ENCODE results near the gene SPATA25.

The SPATA25 gene

GRCh38 chr20:45920462-45921336 is 33.3 kb upstream of the SPATA25 start:
- POLR2A ChIA-PET: interaction anchor here (2.1 kb wide), 1 partner anchor 13 kb away, joined by 7 read pairs; the partner anchor contains the start of gene PCIF1
- peaks cover 0 to 5% (median 1%) of the 10 kb centered on the region in 4 experiments for H3K4me1 ChIP-seq (ENCODE audit: control extremely low read depth in 1 of 4, control insufficient read depth in 4 of 4, insufficient read depth in 4 of 4, low read length in 3 of 4)

GRCh38 chr20:45919542-45920399 is 32.3 kb upstream of the SPATA25 start:
- no peak overlapping the region for H3K4me3 ChIP-seq (ENCODE audit: control insufficient read depth in 1 of 7, extremely low read depth in 1 of 7, insufficient read depth in 4 of 7, low read depth in 2 of 7, low read length in 6 of 7)
- no peaks in the 10 kb centered on the region for H3K27me3 ChIP-seq (replicated peaks in 2 of 5; ENCODE audit: control insufficient read depth in 4 of 5, insufficient read depth in 5 of 5, low read length in 4 of 5)
- CTCF ChIA-PET: interaction anchor here (0.8 to 3.8 kb wide), 3 partner anchors 8 to 95 kb away, joined by 3 to 14 read pairs (median 4); partner anchors contain the start of gene PCIF1
- DNase-seq: no peak
- POLR2A ChIA-PET: interaction anchor here (2.1 kb wide), 1 partner anchor 14 kb away, joined by 7 read pairs; the partner anchor contains the start of gene PCIF1
- H3K36me3 ChIP-seq (ENCODE audit: control insufficient read depth in 4 of 4, insufficient read depth in 4 of 4, low read length in 3 of 4): no peaks in the 10 kb centered on the region
- H3K27ac ChIP-seq (ENCODE audit: insufficient read depth in 1 of 2, low read depth in 1 of 2, low read length in 2 of 2, poor library complexity in 1 of 2, severe bottlenecking in 2 of 2): no peak overlapping the region
- no peaks in the 10 kb centered on the region for H3K9me3 ChIP-seq (ENCODE audit: control extremely low read depth in 1 of 5, control insufficient read depth in 4 of 5, insufficient read depth in 2 of 5, low read depth in 1 of 5, low read length in 4 of 5)
- 87% methylated on average over 9 of the region's 11 CpGs for WGBS (ENCODE audit: insufficient coverage)
- peaks cover under 1 to 9% (median 5%) of the 10 kb centered on the region in 4 experiments for H3K4me1 ChIP-seq (ENCODE audit: control extremely low read depth in 1 of 4, control insufficient read depth in 4 of 4, insufficient read depth in 4 of 4, low read length in 3 of 4)

More at GRCh38 chr20:45920462-45921336, 33.3 kb upstream of the SPATA25 start:
- no peak overlapping the region for H3K4me3 ChIP-seq (ENCODE audit: control insufficient read depth in 1 of 7, extremely low read depth in 1 of 7, insufficient read depth in 4 of 7, low read depth in 2 of 7, low read length in 6 of 7)
- H3K9me3 ChIP-seq (ENCODE audit: control extremely low read depth in 1 of 5, control insufficient read depth in 4 of 5, insufficient read depth in 2 of 5, low read depth in 1 of 5, low read length in 4 of 5): no peaks in the 10 kb centered on the region
- DNase-seq: no peak
- 83% methylated on average over 9 of the region's 9 CpGs for WGBS (ENCODE audit: insufficient coverage)
- CTCF ChIA-PET: interaction anchor here (0.8 to 1.1 kb wide), 3 partner anchors 13 to 96 kb away, joined by 3 to 4 read pairs (median 4); no protein-coding TSS in a partner anchor
- H3K36me3 ChIP-seq (ENCODE audit: control insufficient read depth in 4 of 4, insufficient read depth in 4 of 4, low read length in 3 of 4): no peaks in the 10 kb centered on the region
- H3K27me3 ChIP-seq (replicated peaks in 2 of 5; ENCODE audit: control insufficient read depth in 4 of 5, insufficient read depth in 5 of 5, low read length in 4 of 5): no peaks in the 10 kb centered on the region
- no peak overlapping the region for H3K27ac ChIP-seq (ENCODE audit: insufficient read depth in 1 of 2, low read depth in 1 of 2, low read length in 2 of 2, poor library complexity in 1 of 2, severe bottlenecking in 2 of 2)

- Histone ChIP-seq H3K4me1 (ENCODE audit: control extremely low read depth in 1 of 4, control insufficient read depth in 4 of 4, insufficient read depth in 4 of 4, low read length in 3 of 4) (peaks cover 5 to 14% (median 9%) of the 10 kb centered on the region in 4 experiments), H3K27ac (ENCODE audit: insufficient read depth in 1 of 2, low read depth in 1 of 2, low read length in 2 of 2, poor library complexity in 1 of 2, severe bottlenecking in 2 of 2) (no peak overlapping the region), H3K27me3 (replicated peaks in 2 of 5; ENCODE audit: control insufficient read depth in 4 of 5, insufficient read depth in 5 of 5, low read length in 4 of 5) (no peaks in the 10 kb centered on the region), H3K4me3 (ENCODE audit: control insufficient read depth in 1 of 7, extremely low read depth in 1 of 7, insufficient read depth in 4 of 7, low read depth in 2 of 7, low read length in 6 of 7) (no peak overlapping the region), H3K36me3 (ENCODE audit: control insufficient read depth in 4 of 4, insufficient read depth in 4 of 4, low read length in 3 of 4) (no peaks in the 10 kb centered on the region), H3K9me3 (ENCODE audit: control extremely low read depth in 1 of 5, control insufficient read depth in 4 of 5, insufficient read depth in 2 of 5, low read depth in 1 of 5, low read length in 4 of 5) (no peaks in the 10 kb centered on the region)
- 98% methylated on average over 9 of the region's 12 CpGs for WGBS (ENCODE audit: insufficient coverage)
- POLR2A ChIA-PET: interaction anchor here (1.1 kb wide), 1 partner anchor 52 kb away, joined by 4 read pairs; no protein-coding TSS in a partner anchor
- DNase-seq: no peak
- CTCF ChIA-PET: interaction anchor here (0.8 to 3.8 kb wide), 4 partner anchors 9 to 49 kb away, joined by 3 to 14 read pairs (median 4); partner anchors contain the start of gene PCIF1
These were observed 31.5 kb upstream of the SPATA25 start for GRCh38 chr20:45918779-45919537.

GRCh38 chr20:45918182-45918737 is 30.8 kb upstream of the SPATA25 start:
- H3K27ac ChIP-seq (ENCODE audit: insufficient read depth in 1 of 2, low read depth in 1 of 2, low read length in 2 of 2, poor library complexity in 1 of 2, severe bottlenecking in 2 of 2): no peak overlapping the region
- no peak overlapping the region for H3K4me3 ChIP-seq (ENCODE audit: control insufficient read depth in 1 of 7, extremely low read depth in 1 of 7, insufficient read depth in 4 of 7, low read depth in 2 of 7, low read length in 6 of 7)
- peaks cover 5 to 14% (median 9%) of the 10 kb centered on the region in 4 experiments for H3K4me1 ChIP-seq (ENCODE audit: control extremely low read depth in 1 of 4, control insufficient read depth in 4 of 4, insufficient read depth in 4 of 4, low read length in 3 of 4)
- H3K36me3 ChIP-seq (ENCODE audit: control insufficient read depth in 4 of 4, insufficient read depth in 4 of 4, low read length in 3 of 4): no peaks in the 10 kb centered on the region
- H3K9me3 ChIP-seq (ENCODE audit: control extremely low read depth in 1 of 5, control insufficient read depth in 4 of 5, insufficient read depth in 2 of 5, low read depth in 1 of 5, low read length in 4 of 5): no peaks in the 10 kb centered on the region
- 85% methylated on average over 5 of the region's 5 CpGs for WGBS (ENCODE audit: insufficient coverage)
- ChIA-PET CTCF (interaction anchor here (0.8 to 3.8 kb wide), 4 partner anchors 10 to 50 kb away, joined by 3 to 14 read pairs (median 4); partner anchors contain the start of gene PCIF1), POLR2A (interaction anchor here (1.1 kb wide), 1 partner anchor 53 kb away, joined by 4 read pairs; no protein-coding TSS in a partner anchor)
- DNase-seq: no peak
- H3K27me3 ChIP-seq (replicated peaks in 2 of 5; ENCODE audit: control insufficient read depth in 4 of 5, insufficient read depth in 5 of 5, low read length in 4 of 5): no peaks in the 10 kb centered on the region

- ChIA-PET CTCF (interaction anchor here (0.8 to 3.8 kb wide), 3 partner anchors 12 to 51 kb away, joined by 3 to 14 read pairs (median 4); partner anchors contain the start of gene PCIF1), POLR2A (interaction anchor here (1.1 kb wide), 1 partner anchor 54 kb away, joined by 4 read pairs; no protein-coding TSS in a partner anchor)
- no peak overlapping the region for H3K27ac ChIP-seq (ENCODE audit: insufficient read depth in 1 of 2, low read depth in 1 of 2, low read length in 2 of 2, poor library complexity in 1 of 2, severe bottlenecking in 2 of 2)
- H3K9me3 ChIP-seq (ENCODE audit: control extremely low read depth in 1 of 5, control insufficient read depth in 4 of 5, insufficient read depth in 2 of 5, low read depth in 1 of 5, low read length in 4 of 5): no peaks in the 10 kb centered on the region
- no peak overlapping the region for H3K4me3 ChIP-seq (ENCODE audit: control insufficient read depth in 1 of 7, extremely low read depth in 1 of 7, insufficient read depth in 4 of 7, low read depth in 2 of 7, low read length in 6 of 7)
- WGBS (ENCODE audit: insufficient coverage): 100% methylated on average over 1 of the region's 5 CpGs
- no peaks in the 10 kb centered on the region for H3K27me3 ChIP-seq (replicated peaks in 2 of 5; ENCODE audit: control insufficient read depth in 4 of 5, insufficient read depth in 5 of 5, low read length in 4 of 5)
- peaks cover 5 to 14% (median 9%) of the 10 kb centered on the region in 4 experiments for H3K4me1 ChIP-seq (ENCODE audit: control extremely low read depth in 1 of 4, control insufficient read depth in 4 of 4, insufficient read depth in 4 of 4, low read length in 3 of 4)
- DNase-seq: no peak
- H3K36me3 ChIP-seq (ENCODE audit: control insufficient read depth in 4 of 4, insufficient read depth in 4 of 4, low read length in 3 of 4): no peaks in the 10 kb centered on the region
These were observed 30.3 kb upstream of the SPATA25 start for GRCh38 chr20:45917790-45918141.

- Histone ChIP-seq H3K4me3 (ENCODE audit: control insufficient read depth in 1 of 7, extremely low read depth in 1 of 7, insufficient read depth in 4 of 7, low read depth in 2 of 7, low read length in 6 of 7) (no peak overlapping the region), H3K27ac (ENCODE audit: insufficient read depth in 1 of 2, low read depth in 1 of 2, low read length in 2 of 2, poor library complexity in 1 of 2, severe bottlenecking in 2 of 2) (no peak overlapping the region), H3K4me1 (ENCODE audit: control extremely low read depth in 1 of 4, control insufficient read depth in 4 of 4, insufficient read depth in 4 of 4, low read length in 3 of 4) (peaks cover 13 to 40% (median 34%) of the 10 kb centered on the region in 4 experiments), H3K36me3 (ENCODE audit: control insufficient read depth in 4 of 4, insufficient read depth in 4 of 4, low read length in 3 of 4) (no peaks in the 10 kb centered on the region), H3K9me3 (ENCODE audit: control extremely low read depth in 1 of 5, control insufficient read depth in 4 of 5, insufficient read depth in 2 of 5, low read depth in 1 of 5, low read length in 4 of 5) (no peaks in the 10 kb centered on the region), H3K27me3 (replicated peaks in 2 of 5; ENCODE audit: control insufficient read depth in 4 of 5, insufficient read depth in 5 of 5, low read length in 4 of 5) (no peaks in the 10 kb centered on the region)
- ChIA-PET POLR2A (no interaction called here), CTCF (no interaction called here)
- DNase-seq: no peak
- 71% methylated on average over 3 of the region's 5 CpGs for WGBS (ENCODE audit: insufficient coverage)
These were observed 25.7 kb upstream of the SPATA25 start for GRCh38 chr20:45913116-45913515.

Data from common myeloid progenitor, CD34-positive (primary cell).